ENCODE results near the gene FAM181A. TPM values are rescaled to one million over a fixed set of nuclear protein-coding genes. Genes with fewer than 3 reads are reported as not detected.

The FAM181A gene
- total RNA-seq, 1 donor from 2014 or later = not detected

DNA sequence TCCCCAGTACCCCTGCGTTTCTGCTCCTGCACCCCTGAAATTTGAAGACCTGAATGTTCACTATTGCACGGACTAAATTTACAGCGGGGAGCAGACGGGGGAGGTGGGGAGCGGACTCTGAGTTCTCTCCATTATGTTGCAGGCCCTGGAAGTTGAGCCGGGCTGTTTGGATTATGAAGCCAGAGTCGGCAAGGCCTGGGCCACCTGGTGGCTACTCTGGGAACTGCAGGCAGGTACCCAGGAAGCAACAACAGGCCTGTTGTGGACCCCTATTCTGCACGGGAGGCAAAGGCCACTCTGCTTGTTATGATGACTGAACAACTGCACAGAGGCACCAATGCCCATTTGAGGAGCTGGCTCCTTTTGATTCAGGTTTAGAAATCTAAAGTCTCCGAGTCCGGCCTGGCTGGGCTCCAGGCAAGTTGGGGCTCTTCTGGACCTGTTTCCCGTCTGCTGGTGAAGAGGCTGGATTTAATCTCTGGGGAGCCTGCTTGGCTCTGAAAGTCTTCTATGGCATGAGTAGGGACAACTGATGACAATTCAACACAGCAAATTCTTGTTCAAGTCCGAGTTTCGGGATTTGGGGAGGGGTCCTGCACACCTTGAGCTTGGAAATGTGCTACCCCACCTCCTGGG lies 34.1 kb upstream of the FAM181A start:
- Histone ChIP-seq H3K4me3 (no peak overlapping the region), H3K9me3 (ENCODE audit: low read depth) (no peaks in the 10 kb centered on the region), H3K4me2 (no peak overlapping the region), H3K27ac (no peak overlapping the region), H3K9ac (no peak overlapping the region), H2AFZ (replicated peaks) (peak overlapping the region; percentile 80), H3K27me3 (no peaks in the 10 kb centered on the region), H4K20me1 (ENCODE audit: low read depth) (no peaks in the 10 kb centered on the region), H3K36me3 (no peaks in the 10 kb centered on the region), H3K79me2 (ENCODE audit: low read depth) (no peaks in the 10 kb centered on the region), H3F3A (ENCODE audit: low read depth) (peaks cover 24% of the 10 kb centered on the region), H3K4me1 (peaks cover 23% of the 10 kb centered on the region)
- no peak overlapping the region for H3K4me3 Mint-ChIP-seq
- no peaks in the 10 kb centered on the region for H3K9me3 Mint-ChIP-seq
- peak; percentile 87 for DNase-seq (ENCODE audit: low spot score)
- no peak overlapping the region for H3K27ac Mint-ChIP-seq
- TF ChIP-seq, protein P1, sequence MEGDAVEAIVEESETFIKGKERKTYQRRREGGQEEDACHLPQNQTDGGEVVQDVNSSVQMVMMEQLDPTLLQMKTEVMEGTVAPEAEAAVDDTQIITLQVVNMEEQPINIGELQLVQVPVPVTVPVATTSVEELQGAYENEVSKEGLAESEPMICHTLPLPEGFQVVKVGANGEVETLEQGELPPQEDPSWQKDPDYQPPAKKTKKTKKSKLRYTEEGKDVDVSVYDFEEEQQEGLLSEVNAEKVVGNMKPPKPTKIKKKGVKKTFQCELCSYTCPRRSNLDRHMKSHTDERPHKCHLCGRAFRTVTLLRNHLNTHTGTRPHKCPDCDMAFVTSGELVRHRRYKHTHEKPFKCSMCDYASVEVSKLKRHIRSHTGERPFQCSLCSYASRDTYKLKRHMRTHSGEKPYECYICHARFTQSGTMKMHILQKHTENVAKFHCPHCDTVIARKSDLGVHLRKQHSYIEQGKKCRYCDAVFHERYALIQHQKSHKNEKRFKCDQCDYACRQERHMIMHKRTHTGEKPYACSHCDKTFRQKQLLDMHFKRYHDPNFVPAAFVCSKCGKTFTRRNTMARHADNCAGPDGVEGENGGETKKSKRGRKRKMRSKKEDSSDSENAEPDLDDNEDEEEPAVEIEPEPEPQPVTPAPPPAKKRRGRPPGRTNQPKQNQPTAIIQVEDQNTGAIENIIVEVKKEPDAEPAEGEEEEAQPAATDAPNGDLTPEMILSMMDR (IDR thresholded peaks at IDR 0.05) = peak; percentile 95
- TF ChIP-seq EZH2 (IDR thresholded peaks at IDR 0.05) = no peak
- H3K36me3 Mint-ChIP-seq = no peaks in the 10 kb centered on the region
- H3K4me1 Mint-ChIP-seq = peaks cover 42% of the 10 kb centered on the region
- peaks cover 9% of the 10 kb centered on the region for H3K27me3 Mint-ChIP-seq (ENCODE audit: insufficient read depth, low read depth)

DNA sequence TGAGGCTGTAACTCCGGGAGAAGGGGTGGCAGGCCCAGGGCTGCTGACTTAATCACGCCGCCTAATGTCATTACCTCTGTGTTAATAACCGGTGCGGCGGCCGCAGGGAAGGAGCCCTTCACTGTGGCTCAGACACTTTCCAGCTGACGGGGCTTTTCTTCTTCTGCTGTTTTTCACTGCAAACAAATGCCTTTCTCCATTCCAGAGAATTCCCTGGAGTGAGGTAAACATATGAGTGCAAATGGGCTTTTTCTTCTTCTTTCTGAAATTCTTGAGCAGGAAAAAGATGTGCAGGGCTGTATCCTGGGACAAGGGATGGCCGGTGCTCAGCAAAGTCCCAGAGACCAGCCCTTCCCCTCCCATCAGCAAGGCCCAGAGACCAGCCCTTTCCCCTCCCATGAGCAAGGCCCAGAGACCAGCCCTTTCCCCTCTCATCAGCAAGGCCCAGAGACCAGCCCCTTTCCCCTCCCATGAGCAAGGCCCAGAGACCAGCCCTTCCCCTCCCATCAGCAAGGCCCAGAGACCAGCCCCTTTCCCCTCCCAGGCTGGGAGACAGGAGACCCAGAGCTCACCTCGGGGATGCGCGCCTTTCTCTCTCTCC lies 33.4 kb upstream of the FAM181A start:
- H3K27ac ChIP-seq = no peak overlapping the region
- TF ChIP-seq, protein P1 (IDR thresholded peaks at IDR 0.05) = no peak
- no peak for TF ChIP-seq EZH2 (IDR thresholded peaks at IDR 0.05)
- no peak for TF ChIP-seq EZH2phosphoT487 (IDR thresholded peaks at IDR 0.05)
- no peak overlapping the region for H3K4me3 ChIP-seq
- H3K4me3 Mint-ChIP-seq = peak overlapping the region; percentile 22
- peaks cover 23% of the 10 kb centered on the region for H3K4me1 ChIP-seq
- H3K4me2 ChIP-seq = peak overlapping the region; percentile 46
- H3K36me3 Mint-ChIP-seq = no peaks in the 10 kb centered on the region
- H3F3A ChIP-seq (ENCODE audit: low read depth) = peaks cover 24% of the 10 kb centered on the region
- H3K79me2 ChIP-seq (ENCODE audit: low read depth) = no peaks in the 10 kb centered on the region
- H3K27me3 ChIP-seq = no peaks in the 10 kb centered on the region
- no peaks in the 10 kb centered on the region for H4K20me1 ChIP-seq (ENCODE audit: low read depth)
- no peaks in the 10 kb centered on the region for H3K9me3 ChIP-seq (ENCODE audit: low read depth)
- no peak overlapping the region for H3K9ac ChIP-seq
- H3K4me1 Mint-ChIP-seq = peaks cover 42% of the 10 kb centered on the region
- peak overlapping the region; percentile 80 for H2AFZ ChIP-seq (replicated peaks)
- H3K27me3 Mint-ChIP-seq (ENCODE audit: insufficient read depth, low read depth) = peaks cover 9% of the 10 kb centered on the region
- H3K9me3 Mint-ChIP-seq = no peaks in the 10 kb centered on the region
- DNase-seq (ENCODE audit: low spot score) = peak; percentile 78
- H3K27ac Mint-ChIP-seq = peak overlapping the region; percentile 89
- no peaks in the 10 kb centered on the region for H3K36me3 ChIP-seq

DNA sequence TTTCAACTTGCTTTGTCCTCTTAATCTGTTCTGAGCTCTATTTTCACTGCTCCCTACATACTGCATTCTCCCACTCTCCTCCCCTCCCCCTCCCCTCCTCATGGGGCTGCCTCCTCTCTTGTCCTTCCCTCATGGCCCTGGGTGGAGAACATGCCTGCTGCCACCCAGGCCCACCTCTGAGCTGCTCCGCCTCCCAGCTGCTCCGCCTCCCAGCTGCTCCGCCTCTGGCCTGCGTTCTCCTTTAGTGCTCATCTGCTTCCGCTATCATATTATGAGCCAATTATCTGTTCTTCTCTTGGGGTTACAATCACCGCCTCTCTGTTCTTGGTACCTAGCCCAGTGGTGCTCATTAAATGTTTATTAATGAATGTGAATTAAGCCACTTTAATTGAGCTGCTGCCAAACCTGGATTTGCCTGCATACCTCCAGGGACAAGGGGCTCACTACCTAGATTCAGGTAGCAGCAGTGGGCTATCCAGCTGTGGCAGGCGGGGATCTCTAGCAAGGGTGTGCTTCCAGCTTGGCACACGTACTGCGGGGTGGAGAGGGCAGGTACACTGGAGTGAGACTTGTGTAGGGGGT lies 32.0 kb upstream of the FAM181A start:
- DNase-seq (ENCODE audit: low spot score) = peak; percentile 62
- Histone ChIP-seq H3K4me2 (peak overlapping the region; percentile 46), H3K79me2 (ENCODE audit: low read depth) (no peaks in the 10 kb centered on the region), H3K4me1 (peaks cover 23% of the 10 kb centered on the region), H4K20me1 (ENCODE audit: low read depth) (no peaks in the 10 kb centered on the region), H2AFZ (replicated peaks) (no peak overlapping the region), H3K27me3 (no peaks in the 10 kb centered on the region), H3K27ac (no peak overlapping the region), H3K9me3 (ENCODE audit: low read depth) (no peaks in the 10 kb centered on the region), H3F3A (ENCODE audit: low read depth) (peaks cover 24% of the 10 kb centered on the region), H3K4me3 (no peak overlapping the region), H3K36me3 (no peaks in the 10 kb centered on the region), H3K9ac (no peak overlapping the region)
- no peak overlapping the region for H3K27ac Mint-ChIP-seq
- H3K36me3 Mint-ChIP-seq = no peaks in the 10 kb centered on the region
- H3K27me3 Mint-ChIP-seq (ENCODE audit: insufficient read depth, low read depth) = peaks cover 13% of the 10 kb centered on the region
- peak overlapping the region; percentile 50 for H3K4me3 Mint-ChIP-seq
- H3K9me3 Mint-ChIP-seq = no peaks in the 10 kb centered on the region
- TF ChIP-seq EZH2 (IDR thresholded peaks at IDR 0.05) (no peak), EZH2phosphoT487 (IDR thresholded peaks at IDR 0.05) (no peak)
- TF ChIP-seq, protein P1 (IDR thresholded peaks at IDR 0.05) = no peak
- peaks cover 42% of the 10 kb centered on the region for H3K4me1 Mint-ChIP-seq
